ENCODE data around the gene PTPRN2.
"Not testable (repeated sequence)": the region's sequence is repeated elsewhere in the genome, so short reads cannot be mapped to it uniquely, and the experiment has no call there.

PTPRN2 gene

DNA sequence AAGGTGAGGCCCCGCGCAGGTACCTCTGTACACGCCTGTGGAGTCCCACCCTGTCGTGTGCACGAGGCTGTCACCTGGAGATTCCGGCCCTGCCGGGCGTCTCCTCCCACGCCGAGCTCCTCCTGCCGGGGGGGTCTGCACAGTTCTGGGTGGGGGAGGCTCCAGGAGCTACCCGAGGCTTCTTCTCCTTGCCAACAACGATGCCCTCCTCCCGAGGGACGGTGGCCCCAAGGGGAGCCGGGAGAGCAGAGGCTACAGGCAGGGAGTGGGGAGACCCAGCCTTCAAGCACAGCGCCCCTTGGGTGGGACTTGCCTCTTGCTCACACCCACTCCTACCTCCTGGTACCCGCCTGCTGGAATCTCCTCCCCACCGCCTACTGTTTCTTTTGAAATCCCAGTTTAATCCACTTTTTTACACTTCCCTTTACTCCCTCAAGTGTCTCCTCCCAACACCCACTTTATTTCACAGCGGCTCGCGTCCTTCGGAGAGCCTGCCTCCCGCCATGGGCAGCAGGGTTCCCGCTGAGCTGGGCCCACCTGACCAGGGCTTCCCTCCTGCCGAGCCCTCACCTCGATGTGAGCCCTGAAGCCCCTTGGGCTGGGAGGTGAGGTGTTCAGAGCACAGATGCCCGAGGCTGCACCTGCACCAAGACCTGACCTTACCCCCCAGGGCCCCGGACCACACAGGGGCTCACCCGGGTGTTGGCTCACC is 912.8 kb downstream of the PTPRN2 start:
- no peak for DNase-seq (ENCODE audit: low read depth)

DNA sequence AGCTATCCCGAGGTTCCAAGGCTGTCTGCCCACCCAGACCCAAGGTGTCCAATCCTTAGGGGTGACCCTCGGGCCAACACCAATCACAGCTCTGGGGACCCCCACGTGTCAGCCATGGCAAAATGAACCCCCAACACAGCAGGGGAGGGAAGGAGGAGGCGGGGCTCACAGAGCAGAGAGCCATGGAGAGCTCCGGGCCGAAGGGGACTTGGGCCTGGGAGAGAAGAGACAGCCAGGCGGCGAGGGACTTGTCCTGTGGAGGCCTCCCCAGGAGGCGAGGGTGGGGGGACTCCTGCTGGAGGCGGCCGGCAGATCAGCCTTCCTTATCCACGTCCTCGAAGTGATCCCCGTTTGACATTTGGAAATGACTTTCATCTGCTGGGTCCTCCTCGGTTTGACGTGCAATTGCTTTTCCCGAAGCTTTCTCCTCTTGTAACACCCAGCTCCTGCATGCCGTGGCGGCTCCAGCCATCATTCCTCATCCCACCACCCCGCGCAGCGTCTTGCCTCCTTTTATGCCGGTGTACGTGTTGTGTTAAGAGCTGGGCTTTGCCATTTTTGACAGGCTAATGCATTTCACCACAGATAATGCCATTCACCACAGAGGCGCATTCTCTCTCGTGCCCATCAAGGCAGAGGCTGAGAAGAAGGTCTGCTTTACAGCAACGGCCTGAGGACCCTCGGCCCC is 913.5 kb downstream of the PTPRN2 start:
- DNase-seq (ENCODE audit: low read depth): no peak

DNA sequence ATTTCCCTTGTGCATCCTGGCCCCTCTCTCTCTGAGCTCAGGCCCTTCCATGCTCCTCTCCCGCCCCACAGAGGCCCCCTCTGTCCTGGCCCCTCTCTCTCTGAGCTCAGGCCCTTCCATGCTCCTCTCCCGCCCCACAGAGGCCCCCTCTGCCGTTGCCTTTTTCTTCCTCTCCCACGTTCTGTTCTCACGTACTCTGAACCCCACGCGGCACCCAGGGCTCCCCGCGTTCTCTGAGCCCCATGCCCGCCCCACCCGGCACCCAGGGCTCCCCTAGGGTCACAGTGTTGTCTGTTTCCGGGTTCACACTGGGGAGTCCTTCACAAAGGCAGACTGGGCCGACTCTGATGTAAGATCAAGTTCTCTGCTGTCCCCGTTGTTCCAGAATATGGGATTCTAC is 914.0 kb downstream of the PTPRN2 start:
- DNase-seq (ENCODE audit: low read depth): no peak

DNA sequence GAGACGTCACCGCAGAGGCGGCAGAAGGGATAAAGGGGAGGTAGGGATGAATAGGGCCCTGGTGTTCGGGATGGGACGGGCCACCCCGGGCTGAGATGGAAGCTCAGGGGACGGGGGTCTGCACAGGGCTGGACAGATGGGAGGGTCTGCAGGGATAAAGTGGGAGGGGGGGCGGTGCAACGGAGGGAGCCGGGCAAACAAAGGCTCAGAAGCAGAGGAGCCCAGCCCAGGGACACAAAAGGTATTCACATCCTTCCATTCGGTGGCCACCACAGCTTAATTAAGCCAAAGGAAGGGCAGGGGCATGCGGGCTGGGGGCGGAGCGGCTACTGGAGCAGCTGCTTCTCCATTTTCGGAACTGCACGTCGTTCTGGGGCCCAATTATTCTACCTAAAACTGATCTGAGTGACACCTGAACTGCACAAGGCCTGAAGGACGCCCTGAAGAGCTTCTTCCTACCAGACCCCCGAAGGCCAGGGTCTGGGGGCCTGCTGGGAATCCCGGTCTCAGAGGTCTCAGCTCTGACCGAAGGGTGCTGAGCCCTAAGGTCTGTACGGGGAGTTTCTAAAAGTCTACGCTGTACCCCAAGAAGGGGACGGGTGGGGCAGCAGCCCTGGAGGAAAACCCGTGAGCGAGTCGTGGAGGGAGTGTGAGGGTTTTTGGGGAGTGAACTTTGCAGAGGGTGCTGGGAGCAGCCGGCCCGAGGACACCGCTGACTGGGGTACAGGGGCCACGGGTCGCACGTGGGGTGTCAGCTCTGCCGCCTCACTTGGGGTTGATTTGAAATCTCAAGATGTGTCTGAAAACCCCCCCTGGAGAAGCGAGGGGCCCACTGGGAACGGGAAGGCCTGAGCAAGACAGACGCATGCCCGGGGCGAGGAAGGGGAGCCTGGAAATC is 916.0 kb downstream of the PTPRN2 start:
- DNase-seq (ENCODE audit: low read depth): no peak

DNA sequence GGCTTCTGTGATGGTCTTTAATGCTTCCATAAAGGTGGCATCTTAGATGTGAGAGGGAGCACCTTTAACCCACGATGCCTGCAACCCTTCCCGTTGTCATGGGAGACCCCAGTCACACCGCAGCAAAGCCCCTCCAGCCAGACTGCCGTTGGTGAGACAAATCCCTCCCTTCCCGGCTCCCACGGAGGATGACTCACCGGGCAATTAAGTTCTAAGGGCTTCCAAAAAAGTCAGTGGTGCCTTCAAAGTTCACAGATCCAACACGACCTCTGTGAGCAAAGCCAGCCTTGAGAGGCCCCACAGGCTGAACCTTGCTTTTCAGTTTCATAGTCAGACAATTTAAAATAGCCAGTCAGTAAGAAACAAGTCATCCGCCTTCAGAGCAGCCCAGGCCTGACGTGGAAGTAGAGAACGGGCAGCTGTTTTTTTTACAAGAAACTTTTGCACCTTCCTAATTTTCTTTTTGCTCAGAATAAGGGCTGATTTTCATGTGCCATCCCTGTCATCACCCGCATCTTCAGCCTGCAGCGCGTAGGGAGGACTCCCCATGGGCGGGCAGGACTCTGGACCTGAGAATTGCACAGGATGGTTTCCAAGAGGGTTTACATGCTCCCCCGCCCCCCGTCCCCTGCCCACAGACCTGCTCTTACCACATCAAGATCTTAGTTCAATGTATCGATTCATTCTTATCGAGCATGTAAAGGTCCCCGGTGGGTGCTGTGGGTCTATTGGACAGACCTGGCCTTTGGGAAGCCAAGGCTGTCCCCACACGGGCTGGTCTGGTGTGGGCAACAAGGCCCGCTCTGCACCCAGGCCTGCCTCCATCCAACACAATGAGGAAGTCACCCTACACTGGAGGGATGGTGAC is 916.9 kb downstream of the PTPRN2 start:
- no peak for DNase-seq (ENCODE audit: low read depth)

DNA sequence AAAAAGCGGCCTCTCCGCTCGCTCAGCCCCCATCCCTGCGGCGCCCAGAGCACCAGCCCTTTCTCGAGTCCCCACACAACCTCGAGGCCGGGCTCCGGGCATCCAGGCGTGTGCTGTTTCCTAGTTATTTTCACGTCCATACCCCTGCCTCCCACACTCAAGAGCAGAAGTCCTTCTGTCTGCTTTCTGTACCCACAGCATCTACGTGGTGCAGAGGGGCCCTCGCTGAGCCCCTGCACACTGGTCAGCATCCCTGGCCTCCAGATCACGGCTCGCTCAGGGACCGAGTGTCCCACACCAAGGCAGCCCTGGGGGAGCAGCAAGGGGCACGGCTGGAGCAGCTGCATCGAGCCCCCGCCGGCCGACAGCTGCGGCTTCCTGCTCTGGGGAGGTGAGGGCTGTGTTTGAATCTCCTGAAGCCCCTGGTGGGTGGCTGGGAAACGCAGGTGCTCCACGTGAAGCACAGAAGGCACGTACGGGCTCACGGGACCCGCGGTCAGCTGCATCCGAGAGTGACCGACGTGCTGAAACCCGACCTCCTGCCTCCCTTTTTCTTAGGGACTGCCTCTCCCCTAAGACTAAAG is 917.8 kb downstream of the PTPRN2 start:
- no peak for DNase-seq (ENCODE audit: low read depth)

DNA sequence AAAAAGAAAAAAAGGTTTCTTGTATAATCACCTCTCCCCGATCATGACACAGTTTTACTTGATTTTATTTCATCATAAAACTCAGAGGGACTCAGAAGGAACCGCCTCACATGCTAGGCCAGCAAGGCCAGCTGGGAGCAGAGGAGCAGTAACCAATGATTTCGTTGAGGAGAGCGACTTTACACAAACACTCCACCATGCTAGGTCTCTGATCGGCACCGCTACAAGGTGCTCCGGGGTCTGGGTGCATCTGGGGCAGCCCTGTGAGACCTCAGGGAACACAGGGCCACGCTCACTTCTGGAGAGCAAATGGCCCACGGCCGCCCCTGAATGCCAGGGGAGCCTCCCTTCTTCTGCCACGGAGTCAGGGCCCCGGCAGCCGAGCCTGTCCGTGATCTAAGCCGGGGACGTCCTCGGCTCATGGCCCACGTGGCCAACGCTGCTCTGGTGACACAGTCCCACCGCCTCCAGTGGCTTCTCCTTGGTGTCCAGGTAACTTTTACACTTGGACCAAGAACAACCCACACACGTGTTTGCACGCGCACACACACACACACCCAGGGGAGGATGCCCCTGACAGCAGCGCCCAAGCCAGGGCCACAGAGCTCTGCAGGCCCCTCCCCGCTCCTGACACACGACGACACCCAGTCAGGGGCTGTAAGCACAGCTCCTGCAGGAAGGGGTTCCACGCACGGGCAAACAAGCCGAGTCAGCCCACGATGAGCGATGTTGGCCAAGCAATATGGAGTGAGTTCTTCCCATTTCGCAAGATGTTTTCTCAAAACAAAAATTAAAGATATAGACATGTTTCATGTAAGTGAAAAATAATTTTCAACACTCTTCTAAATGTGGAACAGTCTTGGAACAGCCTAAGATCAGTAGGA is 918.5 kb downstream of the PTPRN2 start:
- DNase-seq (ENCODE audit: low read depth): no peak

DNA sequence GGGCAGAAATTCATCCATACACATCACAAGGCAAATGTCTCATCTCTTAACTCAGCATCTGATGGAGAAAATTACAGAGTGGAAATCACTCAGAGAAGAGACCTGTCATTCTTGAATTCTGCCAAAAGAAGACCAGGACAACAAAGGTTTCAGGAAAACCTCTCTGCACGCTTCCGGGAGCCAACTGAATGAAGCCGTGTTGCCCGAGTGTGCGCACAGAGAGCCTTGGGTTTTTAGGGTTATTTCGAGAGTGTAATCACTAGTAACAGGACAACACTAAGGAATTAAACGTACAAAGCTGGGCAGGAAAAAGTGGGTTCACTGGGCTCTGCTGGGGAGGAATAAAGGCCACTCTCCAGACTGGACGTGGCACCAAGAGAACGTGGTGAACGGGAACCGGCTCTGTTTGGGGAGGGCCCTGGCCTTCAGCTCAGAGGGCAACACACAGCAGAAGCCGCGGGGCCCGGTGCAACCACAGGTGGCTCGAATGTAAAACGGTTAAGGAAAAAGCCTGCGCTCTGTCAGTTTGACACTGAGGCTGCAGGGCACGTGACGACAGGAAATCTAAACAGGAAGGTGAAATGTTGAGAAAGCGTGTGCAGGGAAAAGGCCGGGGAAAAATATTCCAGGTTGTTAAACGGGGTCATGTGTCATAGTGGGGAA is 919.3 kb downstream of the PTPRN2 start:
- DNase-seq (ENCODE audit: low read depth): no peak

DNA sequence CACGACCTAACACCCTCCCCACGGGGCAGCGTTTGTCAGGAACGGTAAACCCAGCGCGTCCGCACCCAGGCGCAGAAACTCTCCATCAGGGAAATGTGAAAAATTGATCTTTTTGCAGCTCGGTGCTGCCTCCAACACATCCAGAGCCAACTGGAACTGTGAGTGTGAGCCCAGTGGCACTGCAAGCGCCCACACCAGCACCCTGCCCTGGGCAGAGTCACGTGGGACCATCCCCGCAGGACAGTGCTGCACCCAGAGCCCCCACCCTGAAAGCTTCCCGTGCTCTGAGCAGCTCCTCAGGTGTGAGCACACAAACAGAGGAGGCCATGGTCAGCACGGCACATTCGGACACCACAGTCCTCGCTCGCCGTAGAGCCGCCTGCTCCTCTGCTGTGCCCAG is 919.9 kb downstream of the PTPRN2 start:
- no peak for DNase-seq (ENCODE audit: low read depth)

DNA sequence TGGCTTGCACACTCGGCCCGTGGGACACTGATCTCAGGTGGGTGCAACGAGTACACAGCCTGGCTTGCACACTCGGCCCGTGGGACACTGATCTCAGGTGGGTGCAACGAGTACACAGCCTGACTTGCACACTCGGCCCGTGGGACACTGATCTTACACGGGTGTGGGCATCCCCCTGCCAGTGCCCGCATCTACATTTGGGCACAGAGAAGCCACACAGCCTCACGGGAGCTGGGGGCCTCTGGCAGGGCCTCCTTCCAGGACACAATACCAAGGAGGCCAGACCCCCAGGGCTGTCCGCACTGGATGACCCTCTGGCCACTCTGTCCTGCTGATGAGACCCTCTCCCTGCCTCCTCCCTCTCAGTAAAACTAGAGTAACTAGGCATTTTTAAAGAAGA is 920.4 kb downstream of the PTPRN2 start:
- no peak for DNase-seq (ENCODE audit: low read depth)

DNA sequence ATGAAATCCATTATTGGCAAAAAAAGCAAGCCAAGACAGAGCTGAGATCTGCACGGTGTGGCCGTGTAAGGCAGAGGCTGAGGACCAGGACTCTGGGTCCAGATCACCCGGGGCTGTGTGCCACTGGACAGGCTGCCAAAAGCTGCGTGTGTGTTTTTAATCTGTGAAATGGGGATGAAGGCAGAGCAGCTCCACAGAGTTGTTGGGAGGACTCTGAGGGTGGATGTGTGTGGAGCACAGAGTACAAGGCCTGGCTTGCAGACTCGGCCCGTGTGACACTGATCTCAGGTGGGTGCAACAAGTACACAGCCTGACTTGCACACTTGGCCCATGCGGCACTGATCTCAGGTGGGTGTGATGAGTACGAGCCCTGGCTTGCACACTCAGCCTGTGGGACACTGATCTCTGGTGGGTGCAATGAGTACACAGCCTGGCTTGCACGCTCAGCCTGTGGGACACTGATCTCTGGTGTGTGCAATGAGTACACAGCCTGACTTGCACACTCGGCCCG is 921.0 kb downstream of the PTPRN2 start:
- no peak for DNase-seq (ENCODE audit: low read depth)

DNA sequence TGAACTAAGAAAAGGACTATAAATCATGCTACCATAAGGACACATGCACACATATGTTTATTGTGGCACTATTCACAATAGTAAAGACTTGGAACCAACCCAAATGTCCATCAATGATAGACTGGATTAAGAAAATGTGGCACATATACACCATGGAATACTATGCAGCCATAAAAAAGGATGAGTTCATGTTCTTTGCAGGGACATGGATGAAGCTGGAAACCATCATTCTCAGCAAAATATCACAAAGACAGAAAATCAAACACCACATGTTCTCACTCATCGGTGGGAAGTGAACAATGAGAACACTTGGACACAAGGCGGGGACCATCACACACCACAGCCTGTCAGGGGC is 922.0 kb downstream of the PTPRN2 start:
- DNase-seq (ENCODE audit: low read depth): not testable (repeated sequence)

DNA sequence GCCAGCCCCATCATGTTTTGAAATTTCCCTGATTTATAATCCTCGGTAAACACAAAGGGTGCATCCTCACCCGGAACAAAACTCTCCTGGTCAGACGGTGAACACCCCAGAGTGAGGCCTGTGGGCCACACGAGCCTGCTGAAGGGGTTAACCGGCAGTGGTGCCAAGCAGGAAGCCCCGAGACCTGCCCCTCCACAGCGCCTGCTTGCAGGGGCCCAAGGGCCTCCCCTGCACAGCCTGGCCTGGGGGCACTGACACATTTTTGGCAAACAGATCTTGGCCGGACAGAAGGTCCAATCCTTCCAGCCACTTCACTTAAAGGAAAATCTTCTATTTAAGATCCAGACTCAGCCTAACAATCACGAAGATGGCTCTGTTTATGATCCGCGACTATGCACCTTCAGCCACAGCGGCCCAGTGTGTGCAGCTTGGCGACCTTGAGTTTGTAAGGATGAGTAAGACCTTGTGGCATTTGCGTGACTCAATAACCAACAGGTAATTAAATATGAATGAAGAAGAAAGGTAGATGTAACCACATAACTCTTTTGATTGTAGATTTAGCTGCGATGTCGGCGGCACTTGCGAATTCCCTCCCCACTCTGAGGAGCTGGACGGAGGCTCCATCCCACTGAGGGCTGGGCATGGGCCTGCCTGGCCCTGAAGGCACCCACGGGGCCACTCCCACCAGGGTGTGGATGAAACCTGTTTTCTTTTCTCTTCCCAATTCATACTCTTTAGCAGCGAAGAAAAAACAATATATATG is 922.6 kb downstream of the PTPRN2 start:
- DNase-seq (ENCODE audit: low read depth): no peak

DNA sequence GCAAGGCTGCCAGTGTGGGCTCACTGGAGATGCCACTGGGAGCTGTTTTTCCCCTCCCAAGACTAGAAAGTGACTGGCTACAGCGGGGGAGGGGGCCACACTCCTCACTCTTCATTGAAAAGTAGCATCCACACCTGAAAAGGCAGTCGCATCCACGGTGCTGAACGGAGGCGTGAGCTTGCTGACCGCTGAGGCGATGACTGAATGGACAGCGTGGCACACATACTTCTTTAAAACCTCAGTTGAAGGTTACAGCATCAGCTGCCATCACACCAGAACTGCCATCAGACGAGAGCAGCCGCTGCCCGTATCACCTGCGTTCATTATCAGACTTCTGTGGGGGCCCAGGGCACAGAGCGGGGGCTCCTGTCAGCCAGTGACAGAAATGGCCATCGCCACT is 923.6 kb downstream of the PTPRN2 start:
- DNase-seq (ENCODE audit: low read depth): no peak

DNA sequence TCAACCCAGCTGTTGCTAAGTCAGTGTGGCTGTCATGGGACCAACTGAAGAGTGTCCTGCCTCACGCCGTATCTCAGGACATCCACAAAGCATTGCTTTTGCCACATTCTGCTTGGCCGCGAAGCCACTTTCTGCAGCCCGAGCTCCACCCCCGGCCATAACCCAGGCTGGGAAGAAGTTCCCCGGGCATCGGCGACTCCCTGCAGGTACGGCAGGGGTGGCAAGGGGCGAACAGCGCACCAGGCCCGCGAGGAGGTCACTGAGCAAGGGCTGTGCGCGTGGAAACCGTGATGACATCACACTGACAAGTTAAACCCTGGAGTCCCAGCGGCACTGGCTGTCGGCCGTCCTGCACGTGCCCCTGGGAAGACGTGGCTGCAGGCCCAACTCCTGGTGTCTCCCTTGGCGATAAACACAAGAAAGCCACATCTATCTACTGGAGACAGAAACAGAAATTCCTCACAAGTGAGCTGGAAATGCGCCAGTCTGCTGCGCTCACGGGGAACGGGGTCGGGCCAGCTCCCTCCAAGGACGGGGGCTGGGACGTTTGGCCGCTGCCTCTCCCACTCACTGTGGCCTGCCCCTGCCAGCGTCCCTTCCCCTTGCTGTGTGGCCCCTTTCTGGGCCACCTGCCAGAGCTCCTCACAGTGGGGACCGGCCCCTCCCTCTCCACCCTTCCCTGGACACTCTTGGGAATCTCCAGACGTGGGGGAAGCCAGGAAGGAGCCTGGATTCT is 924.5 kb downstream of the PTPRN2 start:
- no peak for DNase-seq (ENCODE audit: low read depth)

DNA sequence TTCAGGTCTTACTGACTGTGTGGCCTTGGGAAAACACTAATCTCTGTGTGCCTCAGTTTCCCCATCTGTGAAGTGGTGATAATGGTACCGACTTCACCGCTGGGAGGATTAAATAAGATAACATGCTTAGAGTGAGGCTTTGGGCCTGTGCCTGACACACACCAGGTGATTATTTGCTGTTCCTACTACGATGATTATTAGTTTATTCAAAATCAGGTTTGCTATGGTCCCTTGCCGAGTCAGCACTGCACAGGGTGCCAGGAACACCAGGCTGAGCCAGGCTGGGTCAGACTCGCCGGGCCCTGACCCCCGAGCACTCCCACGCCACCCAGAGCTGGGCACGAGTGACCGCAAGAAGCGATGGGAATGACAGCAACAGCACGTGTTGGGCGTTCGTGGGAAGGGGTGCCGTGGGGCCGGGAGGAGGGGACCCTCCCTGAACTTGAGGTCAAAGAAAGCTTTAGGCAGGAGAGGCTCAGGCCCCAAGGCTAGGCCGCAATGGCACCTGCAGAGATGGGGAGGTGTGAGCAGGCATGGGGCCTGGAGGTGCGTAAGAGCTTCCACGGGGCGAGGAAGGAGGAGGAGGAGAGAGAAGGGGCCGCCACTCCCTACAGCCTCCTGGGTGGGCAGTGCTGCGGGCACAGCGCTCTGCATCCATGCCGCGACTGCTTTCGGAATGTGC is 925.4 kb downstream of the PTPRN2 start:
- no peak for DNase-seq (ENCODE audit: low read depth)

DNA sequence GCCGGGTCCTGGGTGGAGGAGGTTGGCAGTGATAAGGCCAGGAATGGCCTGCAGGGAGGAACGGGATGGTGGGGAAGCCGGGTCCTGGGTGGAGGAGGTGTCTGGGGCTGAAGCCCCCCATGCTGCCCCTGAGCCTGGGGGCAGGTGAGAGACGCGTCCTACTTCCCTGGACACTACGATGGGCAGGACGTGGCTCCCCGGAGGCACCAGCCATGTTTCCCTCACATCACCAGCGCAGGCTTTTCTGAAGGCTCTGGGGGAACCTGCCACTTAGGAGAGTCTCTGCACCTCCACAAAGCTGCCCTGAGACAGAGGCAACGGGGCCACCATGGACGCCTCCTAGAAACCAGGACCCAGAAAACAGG is 926.0 kb downstream of the PTPRN2 start:
- DNase-seq (ENCODE audit: low read depth): no peak

All from CMK (cell line).